Measurements from ENCODE around the gene EFNA5. TPM values are rescaled to one million over a fixed set of nuclear protein-coding genes. Genes with fewer than 3 reads are reported as not detected.

The EFNA5 gene
- total RNA-seq, 1 experiment from 2014 or later, result 1.5 TPM

- ChIA-PET POLR2A (no interaction called here), CTCF (no interaction called here)
- no peak for TF ChIP-seq CTCF (IDR thresholded peaks at IDR 0.05; ENCODE audit: insufficient read depth in 1 of 2, low read depth in 1 of 2, low read length in 1 of 2, severe bottlenecking in 1 of 2, unreplicated experiment in 1 of 2)
- Mint-ChIP-seq H3K27ac (ENCODE audit: unreplicated experiment) (no peak overlapping the region), H3K4me1 (ENCODE audit: low read depth, unreplicated experiment) (peaks cover 8% of the 10 kb centered on the region), H3K9me3 (ENCODE audit: unreplicated experiment) (no peaks in the 10 kb centered on the region), H3K27me3 (ENCODE audit: insufficient read depth, unreplicated experiment) (peaks cover 11% of the 10 kb centered on the region), H3K36me3 (ENCODE audit: insufficient read depth, unreplicated experiment) (no peaks in the 10 kb centered on the region), H3K4me3 (ENCODE audit: unreplicated experiment) (no peak overlapping the region)
- H3K4me1 ChIP-seq, result peaks cover 5% of the 10 kb centered on the region
- no peak overlapping the region for H3K4me3 ChIP-seq (ENCODE audit: low read depth, low read length)
- no peaks in the 10 kb centered on the region; the same call in 1 of the 2 replicates for H3K27me3 ChIP-seq (replicated peaks; ENCODE audit: control insufficient read depth, insufficient read depth, low read length)
- no peak for DNase-seq
- intact Hi-C loops (cut with micrococcal nuclease; ENCODE audit: unreplicated experiment), result no loop called here
- no peaks in the 10 kb centered on the region for H3K9me3 ChIP-seq
- no TSS peak for BruUV-seq (replicated peaks)
- no peaks in the 10 kb centered on the region for H3K36me3 ChIP-seq (ENCODE audit: control insufficient read depth, insufficient read depth, low read length)
These were observed 168.6 kb downstream of the EFNA5 start for GRCh38 chr5:107501965-107502675.

DNA sequence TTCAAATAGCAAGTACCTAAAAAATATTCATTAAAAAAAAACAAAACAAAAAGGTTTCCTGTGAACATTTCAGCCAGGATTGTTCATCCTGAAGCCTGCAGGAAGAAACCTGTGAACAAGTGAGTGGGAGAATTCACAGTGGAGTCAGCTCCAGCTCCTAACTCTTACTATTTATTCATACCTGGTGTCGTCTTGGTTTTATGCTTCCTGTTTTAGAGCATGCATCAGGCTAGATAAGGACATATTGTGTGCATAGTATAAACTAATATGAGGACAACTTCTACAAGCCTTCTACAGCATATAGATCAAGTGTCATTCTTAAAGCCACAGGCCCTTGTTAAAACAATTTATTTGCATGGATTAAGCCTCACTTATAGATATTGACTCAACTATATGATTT, 169.9 kb downstream of the EFNA5 start:
- H3K27me3 ChIP-seq (replicated peaks; ENCODE audit: control insufficient read depth, insufficient read depth, low read length), result no peaks in the 10 kb centered on the region; the same call in 1 of the 2 replicates
- BruUV-seq (replicated peaks), result no TSS peak
- Mint-ChIP-seq H3K27me3 (ENCODE audit: insufficient read depth, unreplicated experiment) (peaks cover 11% of the 10 kb centered on the region), H3K36me3 (ENCODE audit: insufficient read depth, unreplicated experiment) (no peaks in the 10 kb centered on the region), H3K27ac (ENCODE audit: unreplicated experiment) (no peak overlapping the region), H3K4me1 (ENCODE audit: low read depth, unreplicated experiment) (peaks cover 1% of the 10 kb centered on the region), H3K4me3 (ENCODE audit: unreplicated experiment) (no peak overlapping the region), H3K9me3 (ENCODE audit: unreplicated experiment) (no peaks in the 10 kb centered on the region)
- ChIA-PET CTCF (no interaction called here), POLR2A (no interaction called here)
- intact Hi-C loops (cut with micrococcal nuclease; ENCODE audit: unreplicated experiment), result no loop called here
- H3K4me3 ChIP-seq (ENCODE audit: low read depth, low read length), result no peak overlapping the region
- no peaks in the 10 kb centered on the region for H3K36me3 ChIP-seq (ENCODE audit: control insufficient read depth, insufficient read depth, low read length)
- no peaks in the 10 kb centered on the region for H3K9me3 ChIP-seq
- DNase-seq, result no peak
- TF ChIP-seq CTCF (IDR thresholded peaks at IDR 0.05; ENCODE audit: insufficient read depth in 1 of 2, low read depth in 1 of 2, low read length in 1 of 2, severe bottlenecking in 1 of 2, unreplicated experiment in 1 of 2), result no peak
- H3K4me1 ChIP-seq, result no peaks in the 10 kb centered on the region

- DNase-seq, result no peak
- no peak overlapping the region for H3K27ac Mint-ChIP-seq (ENCODE audit: unreplicated experiment)
- Histone ChIP-seq H3K4me3 (ENCODE audit: low read depth, low read length) (no peak overlapping the region), H3K4me1 (no peaks in the 10 kb centered on the region), H3K27me3 (replicated peaks; ENCODE audit: control insufficient read depth, insufficient read depth, low read length) (no peaks in the 10 kb centered on the region; the same call in 1 of the 2 replicates), H3K9me3 (no peaks in the 10 kb centered on the region), H3K36me3 (ENCODE audit: control insufficient read depth, insufficient read depth, low read length) (no peaks in the 10 kb centered on the region)
- no TSS peak for BruUV-seq (replicated peaks)
- no peaks in the 10 kb centered on the region for H3K36me3 Mint-ChIP-seq (ENCODE audit: insufficient read depth, unreplicated experiment)
- TF ChIP-seq CTCF (IDR thresholded peaks at IDR 0.05; ENCODE audit: insufficient read depth in 1 of 2, low read depth in 1 of 2, low read length in 1 of 2, severe bottlenecking in 1 of 2, unreplicated experiment in 1 of 2), result no peak
- ChIA-PET POLR2A (no interaction called here), CTCF (no interaction called here)
- no peaks in the 10 kb centered on the region for H3K9me3 Mint-ChIP-seq (ENCODE audit: unreplicated experiment)
- peaks cover 11% of the 10 kb centered on the region for H3K27me3 Mint-ChIP-seq (ENCODE audit: insufficient read depth, unreplicated experiment)
- H3K4me1 Mint-ChIP-seq (ENCODE audit: low read depth, unreplicated experiment), result no peaks in the 10 kb centered on the region
- intact Hi-C loops (cut with micrococcal nuclease; ENCODE audit: unreplicated experiment), result no loop called here
- H3K4me3 Mint-ChIP-seq (ENCODE audit: unreplicated experiment), result no peak overlapping the region
These were observed 170.4 kb downstream of the EFNA5 start for GRCh38 chr5:107500347-107500746.
